H9 (cell line): ENCODE data around the gene USP13. TPM values are rescaled to one million over a fixed set of nuclear protein-coding genes. Genes with fewer than 3 reads are reported as not detected.

Experiments
- DNase-seq: peaks from one replicate; pipeline ENCODE4 v3.0.0-alpha.2; 2017
- H2AFZ ChIP-seq: one replicate; pipeline ENCODE4 v1.6.1; 2013; ENCODE audit warnings: mild to moderate bottlenecking, low read length, control low read depth, moderate library complexity
- H2AK5ac ChIP-seq: 2 replicates; pipeline ENCODE4 v1.6.1; 2013; ENCODE audit warnings: low read length, control low read depth, mixed read lengths; ENCODE audit not compliant: insufficient read length
- H2BK120ac ChIP-seq: one replicate; pipeline ENCODE4 v1.6.1; 2013; ENCODE audit warnings: low read depth, mild to moderate bottlenecking, low read length, control low read depth, inconsistent platforms; ENCODE audit not compliant: poor library complexity, severe bottlenecking
- H2BK12ac ChIP-seq: 2 replicates; pipeline ENCODE4 v1.6.1; 2013; ENCODE audit warnings: low read length, control low read depth, mixed read lengths, low read depth; ENCODE audit not compliant: insufficient read length
- H2BK15ac ChIP-seq: 2 replicates; pipeline ENCODE4 v1.6.1; 2013; ENCODE audit warnings: low read depth, low read length, control low read depth
- H2BK20ac ChIP-seq: one replicate; pipeline ENCODE4 v1.6.1; 2013; ENCODE audit warnings: low read depth, mild to moderate bottlenecking, low read length, control low read depth, inconsistent platforms; ENCODE audit not compliant: poor library complexity, severe bottlenecking
- H2BK5ac ChIP-seq: 2 replicates; pipeline ENCODE4 v1.6.1; 2013; ENCODE audit warnings: low read length, control low read depth, mixed read lengths; ENCODE audit not compliant: insufficient read length
- H3K14ac ChIP-seq: 2 replicates; pipeline ENCODE4 v1.6.1; 2013; ENCODE audit warnings: low read length, control low read depth; ENCODE audit not compliant: insufficient read depth
- H3K18ac ChIP-seq: 2 replicates; pipeline ENCODE4 v1.6.1; 2013; ENCODE audit warnings: low read depth, mild to moderate bottlenecking, mixed read lengths, low read length, control low read depth; ENCODE audit not compliant: insufficient read length
- H3K23ac ChIP-seq: 2 replicates; pipeline ENCODE4 v1.6.1; 2013; ENCODE audit warnings: low read length, control low read depth, mixed read lengths, low read depth; ENCODE audit not compliant: insufficient read length
- H3K23me2 ChIP-seq: 2 replicates; pipeline ENCODE4 v1.6.1; 2013; ENCODE audit warnings: low read depth, mild to moderate bottlenecking, mixed read lengths, low read length, control low read depth; ENCODE audit not compliant: insufficient read length, poor library complexity, severe bottlenecking
- H3K27ac ChIP-seq: 2 replicates; pipeline ENCODE4 v1.5.1; 2013; ENCODE audit warnings: low read length, control low read depth, mixed read lengths, low read depth; ENCODE audit not compliant: insufficient read length
- H3K27me3 ChIP-seq: 2 replicates; pipeline ENCODE4 v1.6.1; 2013; ENCODE audit warnings: low read length, control low read depth, inconsistent platforms; ENCODE audit not compliant: insufficient read depth
- H3K4ac ChIP-seq: 2 replicates; pipeline ENCODE4 v1.6.1; 2013; ENCODE audit warnings: low read depth, mild to moderate bottlenecking, control low read depth, inconsistent platforms, low read length, moderate library complexity
- H3K4me1 ChIP-seq: 2 replicates; pipeline ENCODE4 v1.6.1; 2013; ENCODE audit warnings: low read length, control low read depth, inconsistent platforms; ENCODE audit not compliant: insufficient read depth
- H3K4me2 ChIP-seq: 2 replicates; pipeline ENCODE4 v1.6.1; 2013; ENCODE audit warnings: low read length, control low read depth, mixed read lengths; ENCODE audit not compliant: insufficient read length, insufficient read depth
- H3K56ac ChIP-seq: 2 replicates; pipeline ENCODE4 v1.6.1; 2013; ENCODE audit warnings: low read depth, mild to moderate bottlenecking, mixed read lengths, low read length, control low read depth; ENCODE audit not compliant: insufficient read length
- H3K79me1 ChIP-seq: 2 replicates; pipeline ENCODE4 v1.6.1; 2013; ENCODE audit warnings: low read depth, mild to moderate bottlenecking, moderate library complexity, low read length, control low read depth, inconsistent platforms; ENCODE audit not compliant: insufficient read depth, poor library complexity, severe bottlenecking
- H3K79me2 ChIP-seq: 2 replicates; pipeline ENCODE4 v1.6.1; 2013; ENCODE audit warnings: low read length, control low read depth, inconsistent platforms; ENCODE audit not compliant: insufficient read depth
- H3K9ac ChIP-seq: 2 replicates; pipeline ENCODE4 v1.6.1; 2013; ENCODE audit warnings: low read length, control low read depth, mixed read lengths; ENCODE audit not compliant: insufficient read length; ENCODE audit errors: extremely low read depth
- H3K9me3 ChIP-seq: one replicate; pipeline ENCODE4 v1.6.1; 2013; ENCODE audit warnings: low read depth, low read length, inconsistent platforms; ENCODE audit not compliant: control insufficient read depth
- H3T11ph ChIP-seq: one replicate; pipeline ENCODE4 v1.6.1; 2013; ENCODE audit warnings: mild to moderate bottlenecking, low read length, control low read depth, inconsistent platforms
- H4K20me1 ChIP-seq: one replicate; pipeline ENCODE4 v1.6.1; 2013; ENCODE audit not compliant: control insufficient read depth, insufficient read length, insufficient read depth
- H4K5ac ChIP-seq: 2 replicates; pipeline ENCODE4 v1.6.1; 2013; ENCODE audit warnings: low read depth, mild to moderate bottlenecking, mixed read lengths, low read length, control low read depth; ENCODE audit not compliant: insufficient read length
- H4K8ac ChIP-seq: replicated peaks from 2 replicates; pipeline ENCODE4 v1.6.1; 2013; ENCODE audit warnings: low read length, control low read depth, mixed read lengths, low read depth; ENCODE audit not compliant: insufficient read length
- H4K91ac ChIP-seq: 2 replicates; pipeline ENCODE4 v1.6.1; 2013; ENCODE audit warnings: low read depth, mild to moderate bottlenecking, moderate library complexity, mixed read lengths, low read length, control low read depth; ENCODE audit not compliant: insufficient read length
- H3K27ac Mint-ChIP-seq, 3 experiments: 2 replicates in 2 of 3; 3 replicates in 1 of 3; pipeline ENCODE4 v1.8.0; 2020 to 2021; ENCODE audit warnings: mixed read lengths in 3 of 3, mild to moderate bottlenecking in 1 of 3, moderate library complexity in 1 of 3
- H3K27me3 Mint-ChIP-seq: 2 replicates; pipeline ENCODE4 v1.8.0; 2021; ENCODE audit warnings: low read depth, mild to moderate bottlenecking, moderate library complexity, mixed read lengths
- H3K36me3 Mint-ChIP-seq, 3 experiments: 2 replicates in 2 of 3; 3 replicates in 1 of 3; pipeline ENCODE4 v1.8.0; 2020 to 2021; ENCODE audit warnings: low read depth in 3 of 3, mixed read lengths in 3 of 3; ENCODE audit not compliant: insufficient read depth in 1 of 3
- H3K4me1 Mint-ChIP-seq, 2 experiments: 2 replicates each; pipeline ENCODE4 v1.8.0; 2020; ENCODE audit warnings: mixed read lengths in 2 of 2
- H3K4me3 Mint-ChIP-seq, 2 experiments: 2 replicates in 1 of 2; 3 replicates in 1 of 2; pipeline ENCODE4 v1.8.0; 2020 to 2021; ENCODE audit warnings: mild to moderate bottlenecking in 2 of 2, mixed read lengths in 2 of 2, moderate library complexity in 1 of 2
- H3K9me3 Mint-ChIP-seq, 2 experiments: 2 replicates in 1 of 2; 3 replicates in 1 of 2; pipeline ENCODE4 v1.8.0; 2020; ENCODE audit warnings: mild to moderate bottlenecking in 2 of 2, mixed read lengths in 2 of 2, moderate library complexity in 1 of 2
- WGBS: extraction: QIAGEN DNeasy Blood & Tissue Kit; methylation state at CpG from one replicate; pipeline ENCODE4 v1.1.7; 2013; ENCODE audit warnings: missing lambda C conversion rate, low lambda C conversion rate, mixed read lengths; ENCODE audit not compliant: insufficient read length; ENCODE audit errors: extremely low coverage; 5-methylcytosine and 5-hydroxymethylcytosine counted together
- total RNA-seq: library from RNA; stranded (reverse); gene quantifications from 2 replicates; pipeline ENCODE4 v1.2.1, GENCODE V29; 2021
- TF ChIP-seq, protein P1 (sequence below): fragments of 200-600 bp; sonication (generic); conservative IDR thresholded peaks from 3 replicates; pipeline ENCODE4 v1.8.0; 2021; ENCODE audit warnings: antibody characterized with exemption, mild to moderate bottlenecking

The USP13 gene
- total RNA-seq, 1 experiment from 2014 or later, result 26.7 TPM

DNA sequence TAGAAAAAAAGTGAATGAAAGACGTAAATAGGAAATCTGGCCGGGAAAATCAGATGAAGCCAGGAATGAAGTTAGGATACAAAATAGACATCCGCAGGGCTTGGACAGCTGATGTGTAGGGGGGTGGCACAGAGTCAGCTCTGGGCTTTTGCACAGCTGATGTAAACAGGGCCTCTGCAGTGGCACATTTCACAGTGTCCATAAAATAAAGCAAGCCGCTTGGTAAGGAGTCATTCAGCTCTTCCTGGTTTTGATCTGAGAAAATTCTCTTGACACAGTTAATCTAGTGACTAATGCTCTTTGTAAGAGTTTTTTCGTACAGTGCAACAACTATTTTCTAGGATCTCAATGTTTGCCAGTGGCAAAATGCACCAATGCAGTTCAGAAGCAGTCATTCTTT, 153.3 kb downstream of the USP13 start:
- Histone ChIP-seq H2AFZ (no peak overlapping the region), H2BK5ac (no peak overlapping the region), H3K9ac (no peak overlapping the region), H4K8ac (no peak overlapping the region), H4K5ac (no peak overlapping the region), H3K18ac (no peak overlapping the region), H3T11ph (no peak overlapping the region), H2BK15ac (no peak overlapping the region), H3K23me2 (no peaks in the 10 kb centered on the region), H4K91ac (no peak overlapping the region), H4K20me1 (no peaks in the 10 kb centered on the region), H3K4ac (no peak overlapping the region), H3K27me3 (no peaks in the 10 kb centered on the region), H3K9me3 (no peaks in the 10 kb centered on the region), H2AK5ac (no peak overlapping the region), H3K23ac (no peak overlapping the region), H3K14ac (no peak overlapping the region), H3K27ac (no peak overlapping the region), H3K56ac (no peak overlapping the region), H2BK120ac (no peak overlapping the region), H3K79me2 (no peaks in the 10 kb centered on the region), H3K4me2 (no peak overlapping the region), H2BK12ac (no peak overlapping the region), H2BK20ac (no peak overlapping the region), H3K79me1 (no peaks in the 10 kb centered on the region), H3K4me1 (no peaks in the 10 kb centered on the region)
- no peak for DNase-seq
- Mint-ChIP-seq H3K27ac (no peak overlapping the region), H3K4me1 (no peaks in the 10 kb centered on the region; a peak in 1 of 4 replicates), H3K9me3 (no peaks in the 10 kb centered on the region; a peak in 1 of 5 replicates), H3K27me3 (no peaks in the 10 kb centered on the region), H3K4me3 (no peak overlapping the region), H3K36me3 (peaks cover 0 to 2% (median 0%) of the 10 kb centered on the region in 3 experiments; a peak in 1 of 7 replicates)
- WGBS, result no CpG with 5 or more reads among the region's 5 CpGs
- TF ChIP-seq, protein P1, sequence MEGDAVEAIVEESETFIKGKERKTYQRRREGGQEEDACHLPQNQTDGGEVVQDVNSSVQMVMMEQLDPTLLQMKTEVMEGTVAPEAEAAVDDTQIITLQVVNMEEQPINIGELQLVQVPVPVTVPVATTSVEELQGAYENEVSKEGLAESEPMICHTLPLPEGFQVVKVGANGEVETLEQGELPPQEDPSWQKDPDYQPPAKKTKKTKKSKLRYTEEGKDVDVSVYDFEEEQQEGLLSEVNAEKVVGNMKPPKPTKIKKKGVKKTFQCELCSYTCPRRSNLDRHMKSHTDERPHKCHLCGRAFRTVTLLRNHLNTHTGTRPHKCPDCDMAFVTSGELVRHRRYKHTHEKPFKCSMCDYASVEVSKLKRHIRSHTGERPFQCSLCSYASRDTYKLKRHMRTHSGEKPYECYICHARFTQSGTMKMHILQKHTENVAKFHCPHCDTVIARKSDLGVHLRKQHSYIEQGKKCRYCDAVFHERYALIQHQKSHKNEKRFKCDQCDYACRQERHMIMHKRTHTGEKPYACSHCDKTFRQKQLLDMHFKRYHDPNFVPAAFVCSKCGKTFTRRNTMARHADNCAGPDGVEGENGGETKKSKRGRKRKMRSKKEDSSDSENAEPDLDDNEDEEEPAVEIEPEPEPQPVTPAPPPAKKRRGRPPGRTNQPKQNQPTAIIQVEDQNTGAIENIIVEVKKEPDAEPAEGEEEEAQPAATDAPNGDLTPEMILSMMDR, result no peak
